ENCODE results near the gene GZMM.

The GZMM gene

GRCh38 chr19:535017-535835 lies 8.6 kb upstream of the GZMM start:
- DNase-seq: no peak

GRCh38 chr19:536031-536880 lies 7.6 kb upstream of the GZMM start:
- DNase-seq: no peak

- DNase-seq: no peak
Observed at GRCh38 chr19:536881-537404, 6.9 kb upstream of the GZMM start.

GRCh38 chr19:538641-539428 lies 5.0 kb upstream of the GZMM start:
- no peak for DNase-seq

GRCh38 chr19:539429-540030 lies 4.3 kb upstream of the GZMM start:
- no peak for DNase-seq

- no peak for DNase-seq
Observed at GRCh38 chr19:540867-541637, 2.8 kb upstream of the GZMM start.

- no peak for DNase-seq
Observed at GRCh38 chr19:541699-542098, 2.2 kb upstream of the GZMM start.

- no peak for DNase-seq
Observed at GRCh38 chr19:542173-542866, 1.5 kb upstream of the GZMM start.

GRCh38 chr19:547117-547516 lies 3.3 kb downstream of the GZMM start:
- DNase-seq: no peak

- DNase-seq: no peak
Observed at GRCh38 chr19:547836-548720, 4.2 kb downstream of the GZMM start.

GRCh38 chr19:548886-549830 lies 5.3 kb downstream of the GZMM start:
- DNase-seq: no peak

- no peak for DNase-seq
Observed at GRCh38 chr19:554817-555216, 11.0 kb downstream of the GZMM start.

GRCh38 chr19:555474-555808 lies 11.6 kb downstream of the GZMM start:
- no peak for DNase-seq

GRCh38 chr19:556611-557382 lies 12.9 kb downstream of the GZMM start:
- DNase-seq: no peak

GRCh38 chr19:558770-559439 lies 15.1 kb downstream of the GZMM start:
- DNase-seq: no peak

- DNase-seq: no peak
Observed at GRCh38 chr19:560121-560520, 16.3 kb downstream of the GZMM start.

- no peak for DNase-seq
Observed at GRCh38 chr19:566403-566802, 22.6 kb downstream of the GZMM start.

GRCh38 chr19:566844-567243 lies 23.0 kb downstream of the GZMM start:
- DNase-seq: no peak
